IMR-90 (cell line): Measurements from ENCODE around the gene PIWIL4. TPM values are rescaled to one million over a fixed set of nuclear protein-coding genes. Genes with fewer than 3 reads are reported as not detected.

ENCODE experiments used
- ATAC-seq: fragments of 200-7000 bp; cut with Tn5 transposase; 2 replicates; pipeline ENCODE4 v1.9.1; 2020; ENCODE audit warnings: low read depth, mild to moderate bottlenecking, moderate library complexity
- BruUV-seq: library from RNA; stranded (reverse); fragments of 400-500 nt; replicated peaks from 2 replicates; lab custom pipeline; 2021; lab: Mats Ljungman, UMichigan
- CTCF ChIA-PET: fragments of 300-600 bp; formaldehyde crosslinking; extraction: SDS; loops from one replicate; lab custom pipeline; 2021; ENCODE audit warnings: antibody characterized with exemption; lab: Yijun Ruan, JAX
- POLR2A ChIA-PET: fragments of 300-600 bp; sonication (Branson Sonifier 250); formaldehyde crosslinking; loops from one replicate; lab custom pipeline; 2022; ENCODE audit warnings: antibody characterized with exemption; ENCODE audit not compliant: unreplicated experiment; lab: Charles Lee
- DNase-seq: peaks from one replicate; pipeline ENCODE4 v3.0.0; 2013
- H2AFZ ChIP-seq: replicated peaks from 2 replicates; pipeline ENCODE3; 2013; ENCODE audit warnings: low read length, mild to moderate bottlenecking; ENCODE audit not compliant: poor library complexity
- H2AK5ac ChIP-seq: 2 replicates; pipeline ENCODE4 v1.6.1; 2013; ENCODE audit warnings: low read depth, low read length, inconsistent platforms
- H2AK9ac ChIP-seq: replicated peaks from 2 replicates; pipeline ENCODE3; 2013; ENCODE audit warnings: mild to moderate bottlenecking, low read depth, low read length, moderate library complexity; ENCODE audit not compliant: poor library complexity
- H2BK120ac ChIP-seq: 2 replicates; pipeline ENCODE4 v1.6.1; 2013; ENCODE audit warnings: low read depth, low read length, inconsistent platforms
- H2BK15ac ChIP-seq: 3 replicates; pipeline ENCODE4 v1.6.1; 2013; ENCODE audit warnings: low read depth, low read length, inconsistent platforms
- H2BK20ac ChIP-seq: 2 replicates; pipeline ENCODE4 v1.6.1; 2013; ENCODE audit warnings: low read depth, mild to moderate bottlenecking, inconsistent platforms, low read length, moderate library complexity
- H2BK5ac ChIP-seq: 2 replicates; pipeline ENCODE4 v1.6.1; 2013; ENCODE audit warnings: mild to moderate bottlenecking, low read depth, low read length, inconsistent platforms; ENCODE audit not compliant: poor library complexity, severe bottlenecking
- H3K14ac ChIP-seq: replicated peaks from 2 replicates; pipeline ENCODE4 v1.6.1; 2013; ENCODE audit warnings: low read depth, low read length, inconsistent platforms
- H3K18ac ChIP-seq: 2 replicates; pipeline ENCODE4 v1.6.1; 2013; ENCODE audit warnings: low read depth, low read length, control low read depth
- H3K23ac ChIP-seq: 2 replicates; pipeline ENCODE4 v1.6.1; 2013; ENCODE audit warnings: low read depth, low read length, inconsistent platforms
- H3K27ac ChIP-seq: 2 replicates; pipeline ENCODE4 v1.5.1; 2013; ENCODE audit warnings: mild to moderate bottlenecking, control low read depth, low read length; ENCODE audit not compliant: insufficient read depth
- H3K27me3 ChIP-seq: 2 replicates; pipeline ENCODE4 v1.6.1; 2013; ENCODE audit warnings: low read length; ENCODE audit not compliant: control insufficient read depth, insufficient read depth
- H3K36me3 ChIP-seq: 2 replicates; pipeline ENCODE4 v1.6.1; 2013; ENCODE audit warnings: low read length, mixed read lengths; ENCODE audit not compliant: control insufficient read depth, insufficient read depth
- H3K4ac ChIP-seq: 2 replicates; pipeline ENCODE4 v1.6.1; 2013; ENCODE audit warnings: low read depth, low read length, inconsistent platforms
- H3K4me1 ChIP-seq: 2 replicates; pipeline ENCODE4 v1.6.1; 2013; ENCODE audit warnings: low read length, mixed read lengths; ENCODE audit not compliant: control insufficient read depth, insufficient read depth
- H3K4me2 ChIP-seq: 2 replicates; pipeline ENCODE4 v1.6.1; 2013; ENCODE audit warnings: low read depth, mild to moderate bottlenecking, control low read depth, low read length, moderate library complexity
- H3K4me3 ChIP-seq: 2 replicates; pipeline ENCODE4 v1.5.1; 2013; ENCODE audit warnings: low read depth, mild to moderate bottlenecking, control low read depth, low read length, moderate library complexity; ENCODE audit not compliant: insufficient read depth
- H3K56ac ChIP-seq: 2 replicates; pipeline ENCODE4 v1.6.1; 2013; ENCODE audit warnings: low read length, inconsistent platforms; ENCODE audit not compliant: insufficient read depth; ENCODE audit errors: extremely low read depth
- H3K79me1 ChIP-seq, 2 experiments: 2 replicates each; pipeline ENCODE4 v1.6.1; 2013; ENCODE audit warnings: low read length in 2 of 2, inconsistent platforms in 1 of 2, low read depth in 1 of 2
- H3K9ac ChIP-seq: 2 replicates; pipeline ENCODE4 v1.6.1; 2013; ENCODE audit warnings: low read depth, low read length, control low read depth
- H3K9me1 ChIP-seq: 2 replicates; pipeline ENCODE4 v1.6.1; 2013; ENCODE audit warnings: low read length, inconsistent platforms; ENCODE audit not compliant: insufficient read depth
- H3K9me3 ChIP-seq: 2 replicates; pipeline ENCODE4 v1.6.1; 2013; ENCODE audit warnings: low read length; ENCODE audit not compliant: control insufficient read depth, insufficient read depth
- H4K20me1 ChIP-seq: 2 replicates; pipeline ENCODE4 v1.6.1; 2013; ENCODE audit warnings: low read length, inconsistent platforms; ENCODE audit not compliant: insufficient read depth
- H4K5ac ChIP-seq: 2 replicates; pipeline ENCODE4 v1.6.1; 2013; ENCODE audit warnings: mild to moderate bottlenecking, low read depth, low read length, control low read depth
- H4K8ac ChIP-seq, 2 experiments: 2 replicates each; pipeline ENCODE4 v1.6.1; 2013; ENCODE audit warnings: low read depth in 2 of 2, low read length in 2 of 2, control low read depth in 1 of 2, inconsistent platforms in 1 of 2
- H4K91ac ChIP-seq: 2 replicates; pipeline ENCODE4 v1.6.1; 2013; ENCODE audit warnings: low read depth, low read length, inconsistent platforms; ENCODE audit not compliant: insufficient read depth
- BHLHE40 ChIP-seq: fragments of 150-350 bp; IDR thresholded peaks from 2 replicates; pipeline ENCODE4 v1.6.1; 2016; ENCODE audit warnings: mild to moderate bottlenecking, low read depth, low read length
- CEBPB ChIP-seq: IDR thresholded peaks from 2 replicates; pipeline ENCODE4 v1.6.1; 2012; ENCODE audit warnings: low read depth, low read length, improper control_type of control experiment
- MAZ ChIP-seq: IDR thresholded peaks from 2 replicates; pipeline ENCODE4 v1.6.1; 2012; ENCODE audit warnings: low read depth, mild to moderate bottlenecking, low read length, improper control_type of control experiment, moderate library complexity, borderline replicate concordance
- NFE2L2 ChIP-seq: fragments of 150-350 bp; IDR thresholded peaks from 2 replicates; pipeline ENCODE4 v1.6.1; 2016; ENCODE audit warnings: low read depth, mild to moderate bottlenecking, low read length
- RCOR1 ChIP-seq: IDR thresholded peaks from 2 replicates; pipeline ENCODE4 v1.6.1; 2012; ENCODE audit warnings: mild to moderate bottlenecking, low read length, improper control_type of control experiment; ENCODE audit not compliant: insufficient replicate concordance
- WGBS, 2 experiments: methylation state at CpG; one replicate each; pipeline versions ENCODE4 v1.1.5 to v1.1.7; 2013; ENCODE audit warnings: missing lambda C conversion rate in 2 of 2; ENCODE audit not compliant: insufficient read length in 1 of 2; ENCODE audit errors: extremely low coverage in 2 of 2; 5-methylcytosine and 5-hydroxymethylcytosine counted together
- dilution Hi-C: fragments of 300-500 bp; cut with HindIII; formaldehyde crosslinking; loops from one replicate; pipeline ENCODE4 v1.14.3; 2018; ENCODE audit warnings: low sequenced_read_pairs; ENCODE audit not compliant: unreplicated experiment
- in situ Hi-C: fragments of 300-500 bp; cut with MboI; formaldehyde crosslinking; loops from 3 replicates; pipeline ENCODE4 v1.14.3; 2019; ENCODE audit warnings: low sequenced_read_pairs, inconsistent platforms, mixed read lengths
- intact Hi-C: fragments of 100-400 bp; cut with micrococcal nuclease; formaldehyde crosslinking; loops from 2 replicates; pipeline ENCODE4 v1.10.0; 2022
- polyA plus RNA-seq, 3 experiments: library from polyadenylated mRNA; depleted of rRNA; stranded (reverse); fragments of >200 nt; gene quantifications; 2 replicates each; pipeline ENCODE4 v1.2.3, GENCODE V29; 2012; ENCODE audit warnings: low replicate concordance in 1 of 3
- total RNA-seq: library from RNA; depleted of rRNA; stranded (reverse); fragments of >200 nt; gene quantifications from 2 replicates; pipeline ENCODE4 v1.2.3, GENCODE V29; 2012
- TF ChIP-seq, protein P1 (sequence below): fragments of 150-350 bp; IDR thresholded peaks from 2 replicates; pipeline ENCODE4 v1.6.1; 2016; ENCODE audit warnings: low read depth, mild to moderate bottlenecking, low read length, moderate library complexity, borderline replicate concordance
- TF ChIP-seq, protein P2 (sequence below): fragments of 150-350 bp; IDR thresholded peaks from 2 replicates; pipeline ENCODE4 v1.6.1; 2017; ENCODE audit warnings: mild to moderate bottlenecking, antibody characterized with exemption, low read length, low read depth

PIWIL4 gene
- total and polyA plus RNA-seq, 2 of the 4 experiments (the other 2 are of a cell fraction): 0.72 to 1.3 TPM

DNA sequence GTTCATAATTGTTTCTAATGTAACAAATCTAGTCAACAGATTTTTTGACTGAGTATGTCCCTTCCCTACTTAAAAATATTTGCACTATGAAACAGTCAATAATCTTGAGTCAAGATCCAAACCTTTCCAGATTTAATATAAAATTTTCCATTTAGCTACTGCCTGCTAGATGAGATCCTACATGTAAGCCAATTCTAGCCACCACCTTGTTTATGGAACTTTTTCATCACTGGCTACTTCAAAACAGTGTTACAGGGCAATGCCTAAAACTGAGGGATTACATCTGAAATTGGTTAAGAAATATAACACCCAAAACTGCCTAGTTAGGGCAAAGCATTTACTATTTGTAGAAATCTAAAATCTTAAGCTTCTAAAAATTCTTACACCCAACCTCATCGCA, 34.0 kb upstream of the PIWIL4 start:
- no peak overlapping the region for H3K4me3 ChIP-seq
- POLR2A ChIA-PET: no interaction called here
- H3K79me1 ChIP-seq: no peaks in the 10 kb centered on the region
- H3K9me1 ChIP-seq: 0 out of 2 replicates have a peak, but pooled peaks cover 3% of the 10 kb centered on the region
- no peak overlapping the region for H3K23ac ChIP-seq
- dilution Hi-C loops (no loop called here), in situ Hi-C loops (no loop called here), intact Hi-C loops (no loop called here)
- DNase-seq (no peak), ATAC-seq (no peak)
- H3K56ac ChIP-seq: no peak overlapping the region
- no peak overlapping the region for H3K27ac ChIP-seq
- CTCF ChIA-PET: no interaction called here
- no peaks in the 10 kb centered on the region for H3K36me3 ChIP-seq
- no peak overlapping the region for H3K18ac ChIP-seq
- no TSS peak for BruUV-seq
- no peak overlapping the region for H2BK5ac ChIP-seq
- H2AK9ac ChIP-seq: no peak overlapping the region
- WGBS, 2 experiments: no CpG with 5 or more reads among the region's 1 CpG
- H3K4me2 ChIP-seq: no peak overlapping the region
- H2AFZ ChIP-seq: no peak overlapping the region
- no peak overlapping the region for H4K91ac ChIP-seq
- H2BK20ac ChIP-seq: no peak overlapping the region
- H4K20me1 ChIP-seq: no peaks in the 10 kb centered on the region
- H3K14ac ChIP-seq: no peak overlapping the region
- no peak overlapping the region for H3K9ac ChIP-seq
- H3K4ac ChIP-seq: no peak overlapping the region
- peaks cover 1% of the 10 kb centered on the region; the same call in 1 of the 2 replicates for H3K27me3 ChIP-seq
- no peak overlapping the region for H2BK120ac ChIP-seq
- no peak overlapping the region for H4K8ac ChIP-seq
- peaks cover 3% of the 10 kb centered on the region for H3K4me1 ChIP-seq
- no peak overlapping the region for H2BK15ac ChIP-seq
- TF ChIP-seq, protein P1, sequence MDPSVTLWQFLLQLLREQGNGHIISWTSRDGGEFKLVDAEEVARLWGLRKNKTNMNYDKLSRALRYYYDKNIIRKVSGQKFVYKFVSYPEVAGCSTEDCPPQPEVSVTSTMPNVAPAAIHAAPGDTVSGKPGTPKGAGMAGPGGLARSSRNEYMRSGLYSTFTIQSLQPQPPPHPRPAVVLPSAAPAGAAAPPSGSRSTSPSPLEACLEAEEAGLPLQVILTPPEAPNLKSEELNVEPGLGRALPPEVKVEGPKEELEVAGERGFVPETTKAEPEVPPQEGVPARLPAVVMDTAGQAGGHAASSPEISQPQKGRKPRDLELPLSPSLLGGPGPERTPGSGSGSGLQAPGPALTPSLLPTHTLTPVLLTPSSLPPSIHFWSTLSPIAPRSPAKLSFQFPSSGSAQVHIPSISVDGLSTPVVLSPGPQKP: no peak
- no peak for TF ChIP-seq MAZ
- TF ChIP-seq, protein P2, sequence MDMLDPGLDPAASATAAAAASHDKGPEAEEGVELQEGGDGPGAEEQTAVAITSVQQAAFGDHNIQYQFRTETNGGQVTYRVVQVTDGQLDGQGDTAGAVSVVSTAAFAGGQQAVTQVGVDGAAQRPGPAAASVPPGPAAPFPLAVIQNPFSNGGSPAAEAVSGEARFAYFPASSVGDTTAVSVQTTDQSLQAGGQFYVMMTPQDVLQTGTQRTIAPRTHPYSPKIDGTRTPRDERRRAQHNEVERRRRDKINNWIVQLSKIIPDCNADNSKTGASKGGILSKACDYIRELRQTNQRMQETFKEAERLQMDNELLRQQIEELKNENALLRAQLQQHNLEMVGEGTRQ: no peak
- no peak for TF ChIP-seq RCOR1
- no peak for TF ChIP-seq BHLHE40
- TF ChIP-seq NFE2L2: no peak
- TF ChIP-seq CEBPB: no peak
- H3K9me3 ChIP-seq: no peaks in the 10 kb centered on the region
- no peak overlapping the region for H2AK5ac ChIP-seq
- H4K5ac ChIP-seq: no peak overlapping the region
